T-helper 1 cell treated with Interleukin-12 subunit alpha and Interleukin-12 subunit beta and Interleukin-4 antibody, amounts not matched to agents 30 μg/mL and 1 μg/mL, for 36 hours (primary cell): ENCODE data around the gene EXD2.
"Not testable (repeated sequence)": the region's sequence is repeated elsewhere in the genome, so short reads cannot be mapped to it uniquely, and the experiment has no call there.

Experiments used
- H3K27ac Mint-ChIP-seq: one replicate; pipeline ENCODE4 v1.8.0; 2021; ENCODE audit warnings: mild to moderate bottlenecking, mixed read lengths
- H3K27me3 Mint-ChIP-seq: one replicate; pipeline ENCODE4 v1.8.0; 2021; ENCODE audit warnings: low read depth, mixed read lengths
- H3K36me3 Mint-ChIP-seq: one replicate; pipeline ENCODE4 v1.8.0; 2021; ENCODE audit warnings: low read depth, mixed read lengths
- H3K4me1 Mint-ChIP-seq: one replicate; pipeline ENCODE4 v1.8.0; 2021; ENCODE audit warnings: low read depth, mixed read lengths
- H3K4me3 Mint-ChIP-seq: one replicate; pipeline ENCODE4 v1.8.0; 2021; ENCODE audit warnings: mild to moderate bottlenecking, moderate library complexity, mixed read lengths
- H3K9me3 Mint-ChIP-seq: one replicate; pipeline ENCODE4 v1.8.0; 2021; ENCODE audit warnings: mixed read lengths

The EXD2 gene, protein sequence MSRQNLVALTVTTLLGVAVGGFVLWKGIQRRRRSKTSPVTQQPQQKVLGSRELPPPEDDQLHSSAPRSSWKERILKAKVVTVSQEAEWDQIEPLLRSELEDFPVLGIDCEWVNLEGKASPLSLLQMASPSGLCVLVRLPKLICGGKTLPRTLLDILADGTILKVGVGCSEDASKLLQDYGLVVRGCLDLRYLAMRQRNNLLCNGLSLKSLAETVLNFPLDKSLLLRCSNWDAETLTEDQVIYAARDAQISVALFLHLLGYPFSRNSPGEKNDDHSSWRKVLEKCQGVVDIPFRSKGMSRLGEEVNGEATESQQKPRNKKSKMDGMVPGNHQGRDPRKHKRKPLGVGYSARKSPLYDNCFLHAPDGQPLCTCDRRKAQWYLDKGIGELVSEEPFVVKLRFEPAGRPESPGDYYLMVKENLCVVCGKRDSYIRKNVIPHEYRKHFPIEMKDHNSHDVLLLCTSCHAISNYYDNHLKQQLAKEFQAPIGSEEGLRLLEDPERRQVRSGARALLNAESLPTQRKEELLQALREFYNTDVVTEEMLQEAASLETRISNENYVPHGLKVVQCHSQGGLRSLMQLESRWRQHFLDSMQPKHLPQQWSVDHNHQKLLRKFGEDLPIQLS

GRCh38 chr14:69191340-69192111, at the start of gene EXD2:
Gene EXD2 (plus strand): TSS chr14:69191498. CDS start chr14:69209471, 17,973 bp downstream.
- H3K4me3 Mint-ChIP-seq: peak within 1 kb of the TSS; percentile 86
- H3K27ac Mint-ChIP-seq: peak within 1 kb of the TSS; percentile 73
- H3K9me3 Mint-ChIP-seq: no peaks in the 10 kb centered on the region
- H3K4me1 Mint-ChIP-seq: peaks cover 16% of the 10 kb centered on the region
- H3K27me3 Mint-ChIP-seq: peaks cover 11% of the 10 kb centered on the region
- H3K36me3 Mint-ChIP-seq: no peaks in the 10 kb centered on the region

- Mint-ChIP-seq H3K9me3 (no peaks in the 10 kb centered on the region), H3K4me1 (peaks cover 12% of the 10 kb centered on the region), H3K36me3 (peaks cover 11% of the 10 kb centered on the region), H3K27ac (no peak overlapping the region), H3K27me3 (no peaks in the 10 kb centered on the region), H3K4me3 (no peak overlapping the region)
Measured at GRCh38 chr14:69141550-69141949, 49.7 kb upstream of the EXD2 start.

- Mint-ChIP-seq H3K4me3 (no peak overlapping the region), H3K9me3 (no peaks in the 10 kb centered on the region), H3K27me3 (no peaks in the 10 kb centered on the region), H3K27ac (no peak overlapping the region), H3K4me1 (peaks cover 12% of the 10 kb centered on the region), H3K36me3 (peaks cover 12% of the 10 kb centered on the region)
Measured at GRCh38 chr14:69142101-69142500, 49.2 kb upstream of the EXD2 start.

DNA sequence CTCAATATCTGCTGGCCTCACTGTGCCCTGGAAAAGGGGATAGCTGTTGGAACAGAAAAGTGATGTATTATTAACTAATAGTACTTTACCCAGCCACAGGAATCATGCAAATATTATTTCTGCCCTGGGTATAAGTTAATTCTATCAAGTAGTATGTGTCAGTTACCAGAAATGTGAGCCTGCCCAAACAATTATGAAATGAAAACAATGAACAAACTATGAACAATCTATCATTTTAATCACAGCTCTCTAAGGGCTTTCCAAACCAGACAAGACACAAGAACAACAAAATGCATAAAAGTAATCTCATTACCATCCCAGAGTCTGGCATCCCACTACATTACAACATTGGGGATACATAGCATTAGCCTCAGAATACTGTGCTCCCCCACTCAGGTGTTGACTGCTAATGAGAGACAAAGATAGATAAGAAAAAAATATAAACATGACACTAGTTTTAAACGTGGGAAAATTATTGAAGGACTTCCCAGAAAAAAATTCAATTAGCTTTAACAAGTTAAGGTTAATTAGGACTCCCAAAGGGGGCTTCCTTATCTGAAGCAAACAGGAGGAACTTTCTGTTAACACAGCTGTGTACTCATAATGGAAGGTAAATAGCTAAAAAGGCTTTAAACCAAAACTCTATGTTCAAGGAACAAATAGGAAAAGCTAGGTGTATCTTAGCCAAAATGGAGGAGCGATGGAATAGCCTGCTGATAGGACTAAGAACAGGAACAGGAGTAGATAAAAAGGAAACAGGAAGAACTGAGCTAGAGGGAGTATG, 41.6 kb upstream of the EXD2 start:
- Mint-ChIP-seq H3K27me3 (peaks cover 8% of the 10 kb centered on the region), H3K27ac (peak overlapping the region; percentile 13), H3K36me3 (peaks cover 22% of the 10 kb centered on the region), H3K4me3 (peak overlapping the region; percentile 64), H3K4me1 (peaks cover 22% of the 10 kb centered on the region), H3K9me3 (no peaks in the 10 kb centered on the region)

GRCh38 chr14:69151458-69152180, 39.7 kb upstream of the EXD2 start:
- Mint-ChIP-seq H3K27me3 (peaks cover 22% of the 10 kb centered on the region), H3K4me1 (peaks cover 22% of the 10 kb centered on the region), H3K4me3 (peak overlapping the region; percentile 94), H3K27ac (peak overlapping the region; percentile 96), H3K9me3 (no peaks in the 10 kb centered on the region), H3K36me3 (peaks cover 20% of the 10 kb centered on the region)

- Mint-ChIP-seq H3K4me3 (peak overlapping the region; percentile 94), H3K4me1 (peaks cover 22% of the 10 kb centered on the region), H3K9me3 (no peaks in the 10 kb centered on the region), H3K27me3 (peaks cover 28% of the 10 kb centered on the region), H3K36me3 (peaks cover 16% of the 10 kb centered on the region), H3K27ac (peak overlapping the region; percentile 96)
Measured at GRCh38 chr14:69152181-69152901, 39.0 kb upstream of the EXD2 start.

DNA sequence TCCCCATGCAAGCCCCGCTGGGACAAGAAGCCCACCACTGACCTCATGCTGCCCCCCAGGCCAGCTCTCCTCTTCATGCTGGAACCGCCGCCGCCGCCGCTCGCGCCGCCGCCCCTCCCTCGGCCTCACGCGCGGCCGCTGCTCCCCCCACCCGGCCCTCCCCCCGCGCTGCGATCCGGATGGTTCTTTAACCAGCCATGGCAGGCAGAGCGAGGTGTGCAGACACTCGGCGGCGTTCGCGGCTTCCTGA, 38.5 kb upstream of the EXD2 start, which contains the start of gene DCAF5:
DCAF5 (minus strand) TSS at position 218 of the 250 bp plus-strand sequence; CDS start at position 77, 141 bp downstream.
- H3K9me3 Mint-ChIP-seq: no peaks in the 10 kb centered on the region
- peaks cover 33% of the 10 kb centered on the region for H3K27me3 Mint-ChIP-seq
- H3K27ac Mint-ChIP-seq: peak within 1 kb of the TSS; percentile 96
- peaks cover 18% of the 10 kb centered on the region for H3K4me1 Mint-ChIP-seq
- H3K4me3 Mint-ChIP-seq: peak within 1 kb of the TSS; percentile 95
- peaks cover 13% of the 10 kb centered on the region for H3K36me3 Mint-ChIP-seq

DNA sequence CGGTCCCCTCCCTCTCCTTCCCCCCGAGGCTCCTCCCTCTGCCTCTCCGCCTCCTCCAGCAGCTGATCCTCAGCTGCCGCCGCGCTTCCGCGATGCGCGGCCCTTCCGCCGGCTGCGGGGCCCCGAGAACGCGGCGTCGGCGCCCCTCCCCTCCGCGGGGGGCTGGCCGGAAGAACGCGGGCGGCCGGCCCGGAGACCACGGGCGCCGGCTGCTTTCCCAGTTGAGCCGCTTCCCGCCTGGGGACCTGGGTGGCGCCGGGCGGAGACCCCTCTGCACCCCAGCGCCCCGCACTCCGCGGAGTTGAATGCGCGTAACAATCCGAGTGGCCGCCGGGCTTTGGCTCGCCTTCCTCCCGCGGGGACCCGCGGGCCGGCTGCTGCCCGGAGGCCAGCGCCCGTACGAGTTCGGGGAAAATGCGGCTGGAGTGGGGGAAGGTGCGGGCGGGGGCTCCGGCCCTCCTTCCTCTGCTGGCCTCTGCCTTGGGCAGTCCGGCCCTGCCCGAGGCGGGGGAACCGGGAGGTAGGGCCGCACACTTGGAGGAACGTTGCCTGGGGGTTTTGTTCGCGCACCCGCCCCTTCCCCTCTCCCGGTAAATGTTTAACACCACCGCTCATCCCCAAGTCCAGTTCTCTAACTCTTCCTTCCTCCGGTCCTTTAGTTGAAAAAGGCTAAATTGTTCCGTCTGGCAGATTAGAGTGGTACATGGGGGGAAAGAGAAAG, 38.0 kb upstream of the EXD2 start:
- H3K36me3 Mint-ChIP-seq: peaks cover 11% of the 10 kb centered on the region
- peak overlapping the region; percentile 87 for H3K27ac Mint-ChIP-seq
- peak overlapping the region; percentile 95 for H3K4me3 Mint-ChIP-seq
- H3K9me3 Mint-ChIP-seq: no peaks in the 10 kb centered on the region
- peaks cover 16% of the 10 kb centered on the region for H3K4me1 Mint-ChIP-seq
- peaks cover 35% of the 10 kb centered on the region for H3K27me3 Mint-ChIP-seq

- peaks cover 16% of the 10 kb centered on the region for H3K4me1 Mint-ChIP-seq
- peak overlapping the region; percentile 95 for H3K4me3 Mint-ChIP-seq
- no peaks in the 10 kb centered on the region for H3K9me3 Mint-ChIP-seq
- H3K36me3 Mint-ChIP-seq: peaks cover 7% of the 10 kb centered on the region
- peak overlapping the region; percentile 87 for H3K27ac Mint-ChIP-seq
- peaks cover 41% of the 10 kb centered on the region for H3K27me3 Mint-ChIP-seq
Measured at GRCh38 chr14:69153873-69154270, 37.4 kb upstream of the EXD2 start.

DNA sequence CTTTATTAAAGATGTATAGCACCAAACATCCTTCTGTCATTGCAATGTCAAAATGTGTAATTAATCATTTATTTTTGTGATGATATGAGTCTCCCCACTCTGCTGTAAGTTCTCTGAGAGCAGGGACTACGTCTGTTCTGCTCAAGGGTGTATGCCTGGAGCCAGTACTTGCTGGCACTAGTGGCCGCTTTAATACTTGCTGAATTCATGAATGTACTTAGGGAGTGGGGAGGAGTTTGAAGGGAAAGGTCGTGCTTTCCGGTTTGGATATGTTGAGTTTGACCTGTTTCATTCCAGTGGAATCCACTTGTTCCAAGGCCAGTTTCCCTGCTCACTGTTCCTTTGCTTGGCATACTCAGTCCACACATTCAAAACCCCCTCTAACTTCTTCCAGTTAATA, 36.5 kb upstream of the EXD2 start:
- H3K4me3 Mint-ChIP-seq: no peak overlapping the region
- H3K36me3 Mint-ChIP-seq: peaks cover 2% of the 10 kb centered on the region
- H3K4me1 Mint-ChIP-seq: peaks cover 12% of the 10 kb centered on the region
- peaks cover 48% of the 10 kb centered on the region for H3K27me3 Mint-ChIP-seq
- no peaks in the 10 kb centered on the region for H3K9me3 Mint-ChIP-seq
- H3K27ac Mint-ChIP-seq: no peak overlapping the region

GRCh38 chr14:69156224-69156623, 35.1 kb upstream of the EXD2 start:
- Mint-ChIP-seq H3K9me3 (no peaks in the 10 kb centered on the region), H3K27ac (no peak overlapping the region), H3K4me1 (peaks cover 4% of the 10 kb centered on the region), H3K36me3 (peaks cover 2% of the 10 kb centered on the region), H3K27me3 (peaks cover 61% of the 10 kb centered on the region), H3K4me3 (no peak overlapping the region)

DNA sequence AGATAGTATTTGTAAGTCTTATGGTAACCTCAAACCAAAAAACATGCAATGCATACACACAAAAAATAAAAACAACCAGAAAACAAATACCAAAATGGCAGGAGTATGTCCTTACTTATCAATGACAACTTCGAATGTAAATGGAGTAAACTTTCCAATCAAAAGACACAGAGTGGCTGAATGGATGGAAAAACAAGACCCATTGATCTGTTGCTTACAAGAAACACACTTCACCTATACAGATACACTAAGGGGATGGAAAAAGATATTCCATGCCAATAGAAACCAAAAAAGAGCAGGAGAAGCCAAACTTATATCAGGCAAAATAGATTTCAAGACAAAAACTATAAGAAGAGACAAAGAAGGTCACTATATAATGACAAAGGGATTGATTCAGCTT, 29.7 kb upstream of the EXD2 start:
- no peak overlapping the region for H3K4me3 Mint-ChIP-seq
- H3K36me3 Mint-ChIP-seq: no peaks in the 10 kb centered on the region
- no peak overlapping the region for H3K27ac Mint-ChIP-seq
- peaks cover 5% of the 10 kb centered on the region for H3K9me3 Mint-ChIP-seq
- peaks cover 78% of the 10 kb centered on the region for H3K27me3 Mint-ChIP-seq
- no peaks in the 10 kb centered on the region for H3K4me1 Mint-ChIP-seq

- H3K9me3 Mint-ChIP-seq, H3K27ac Mint-ChIP-seq, H3K4me3 Mint-ChIP-seq, H3K36me3 Mint-ChIP-seq, H3K4me1 Mint-ChIP-seq: not testable (repeated sequence)
- H3K27me3 Mint-ChIP-seq: peaks cover 43% of the 10 kb centered on the region
Measured at GRCh38 chr14:69165787-69166186, 25.5 kb upstream of the EXD2 start.
